Tibial nerve (tissue), 4 donors: ENCODE measurements around the gene AK6. TPM values are rescaled to one million over a fixed set of nuclear protein-coding genes. Genes with fewer than 3 reads are reported as not detected.
"Not testable (repeated sequence)": the region's sequence is repeated elsewhere in the genome, so short reads cannot be mapped to it uniquely, and the experiment has no call there.

Source experiments
- DNase-seq, 2 donors: peaks; one replicate each; pipeline ENCODE4 v3.0.0-alpha.2; 2019; ENCODE audit warnings: low spot score in 2 of 2
- H3K27ac ChIP-seq, 4 donors: fragments of 200-600 bp; sonication (generic) in 3 of 4; one replicate each; pipeline ENCODE4 v1.5.1; 2017 to 2019; ENCODE audit warnings: mild to moderate bottlenecking in 1 of 4
- H3K27me3 ChIP-seq, 2 donors: fragments of 200-600 bp; sonication (generic) in 1 of 2; one replicate each; pipeline versions ENCODE4 v1.5.1 to v1.6.0; 2017 to 2019
- H3K36me3 ChIP-seq, 3 donors: fragments of 200-600 bp; sonication (generic); one replicate each; pipeline ENCODE4 v1.5.1; 2018 to 2019
- H3K4me1 ChIP-seq, 4 donors: fragments of 200-600 bp; sonication (generic) in 3 of 4; one replicate each; pipeline ENCODE4 v1.5.1; 2017 to 2019
- H3K4me3 ChIP-seq, 4 donors: fragments of 200-600 bp; sonication (generic) in 3 of 4; one replicate each; pipeline ENCODE4 v1.5.1; 2017 to 2019; ENCODE audit warnings: mild to moderate bottlenecking in 1 of 4, moderate library complexity in 1 of 4
- H3K9me3 ChIP-seq, 4 donors: fragments of 200-600 bp; sonication (generic) in 3 of 4; one replicate each; pipeline ENCODE4 v1.5.1; 2017 to 2019
- CTCF ChIP-seq, 5 experiments: fragments of 200-600 bp in 3 of 5; fragments of 450-650 bp in 2 of 5; sonication (generic) in 3 of 5; IDR thresholded peaks; one replicate each; pipeline ENCODE4 v1.5.1; 2016 to 2019; ENCODE audit warnings: antibody characterized with exemption in 5 of 5, mild to moderate bottlenecking in 3 of 5, moderate library complexity in 2 of 5
- EP300 ChIP-seq, 2 donors: sonication (generic); formaldehyde crosslinking; IDR thresholded peaks; one replicate each; pipeline ENCODE4 v1.6.1; 2017; ENCODE audit warnings: antibody characterized with exemption in 2 of 2, mild to moderate bottlenecking in 1 of 2
- POLR2A ChIP-seq, 2 donors: fragments of 450-650 bp; IDR thresholded peaks; one replicate each; pipeline ENCODE4 v1.6.1; 2017; ENCODE audit warnings: antibody characterized with exemption in 2 of 2, mild to moderate bottlenecking in 2 of 2, moderate library complexity in 2 of 2
- WGBS, 2 donors: methylation state at CpG; one replicate each; pipeline ENCODE4 v1.1.5; 2018; 5-methylcytosine and 5-hydroxymethylcytosine counted together
- total RNA-seq, 4 donors: library from RNA; depleted of rRNA; stranded (reverse); fragments of >200 nt; gene quantifications; one replicate each; pipeline ENCODE4 v1.1.0, GENCODE V29; 2016

Gene AK6
- total RNA-seq, 4 donors from 2014 or later = 8.4 to 40.8 (median 15.3) TPM

GRCh38 chr5:69335341-69335935 lies 33.9 kb downstream of the AK6 start:
- H3K36me3 ChIP-seq = no peaks in the 10 kb centered on the region
- no peak overlapping the region for H3K27ac ChIP-seq
- H3K4me3 ChIP-seq = no peak overlapping the region
- no peaks in the 10 kb centered on the region for H3K27me3 ChIP-seq
- no peaks in the 10 kb centered on the region for H3K9me3 ChIP-seq
- no peak for DNase-seq
- WGBS, 2 donors = 88 to 95% methylated on average over 7 of the region's 7 CpGs
- peaks cover 0 to 27% (median 0%) of the 10 kb centered on the region in 4 donors for H3K4me1 ChIP-seq
- no peak for TF ChIP-seq EP300 (IDR thresholded peaks at IDR 0.05)
- no peak for TF ChIP-seq CTCF (IDR thresholded peaks at IDR 0.05)
- no peak for TF ChIP-seq POLR2A (IDR thresholded peaks at IDR 0.05)

GRCh38 chr5:69334793-69335268 lies 34.5 kb downstream of the AK6 start:
- H3K27ac ChIP-seq = no peak overlapping the region
- H3K9me3 ChIP-seq = no peaks in the 10 kb centered on the region
- 12 to 13% methylated on average over 18 of the region's 18 CpGs for WGBS, 2 donors
- H3K27me3 ChIP-seq = no peaks in the 10 kb centered on the region
- DNase-seq = peak; percentile 78 to 83
- H3K4me3 ChIP-seq = peak overlapping the region in 1 of 4 donors; percentile 34
- H3K36me3 ChIP-seq = no peaks in the 10 kb centered on the region
- TF ChIP-seq CTCF (IDR thresholded peaks at IDR 0.05) (peak; percentile 68 to 82 (median 78)), POLR2A (IDR thresholded peaks at IDR 0.05) (no peak), EP300 (IDR thresholded peaks at IDR 0.05) (peak in 1 of 2 donors; percentile 22)
- H3K4me1 ChIP-seq = peaks cover 0 to 27% (median 0%) of the 10 kb centered on the region in 4 donors

DNA sequence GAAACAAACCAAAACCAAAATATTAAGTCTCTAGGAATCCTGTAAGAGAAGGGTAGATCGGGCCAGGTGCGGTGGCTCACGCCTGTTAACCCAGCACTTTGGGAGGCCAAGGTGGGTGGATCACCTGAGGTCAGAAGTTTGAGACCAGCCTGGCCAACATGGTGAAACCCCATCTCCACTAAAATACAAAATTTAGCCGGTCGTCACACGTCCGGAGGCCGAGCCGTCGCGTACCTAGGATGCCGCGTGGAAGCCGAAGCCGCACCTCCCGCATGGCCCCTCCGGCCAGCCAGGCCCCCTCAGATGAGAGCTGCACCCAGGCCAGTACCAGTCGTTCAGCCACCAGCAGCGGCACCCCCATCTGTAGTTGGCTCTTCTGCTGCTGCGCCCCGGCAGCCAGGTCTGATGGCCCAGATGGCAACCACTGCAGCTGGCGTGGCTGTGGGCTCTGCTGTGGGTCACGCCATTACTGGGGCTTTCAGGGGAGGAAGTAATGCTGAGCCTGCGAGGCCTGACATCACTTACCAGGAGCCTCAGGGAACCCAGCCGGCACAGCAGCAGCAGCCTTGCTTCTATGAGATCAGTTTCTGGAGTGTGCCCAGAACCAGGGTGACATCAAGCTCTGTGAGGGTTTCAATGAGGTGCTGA lies 35.5 kb downstream of the AK6 start:
- H3K9me3 ChIP-seq, H3K36me3 ChIP-seq, DNase-seq, H3K27me3 ChIP-seq, H3K27ac ChIP-seq, H3K4me3 ChIP-seq: not testable (repeated sequence)
- WGBS, 2 donors = 90 to 96% methylated on average over 25 of the region's 25 CpGs
- peaks cover 0 to 27% (median 0%) of the 10 kb centered on the region in 4 donors for H3K4me1 ChIP-seq

DNA sequence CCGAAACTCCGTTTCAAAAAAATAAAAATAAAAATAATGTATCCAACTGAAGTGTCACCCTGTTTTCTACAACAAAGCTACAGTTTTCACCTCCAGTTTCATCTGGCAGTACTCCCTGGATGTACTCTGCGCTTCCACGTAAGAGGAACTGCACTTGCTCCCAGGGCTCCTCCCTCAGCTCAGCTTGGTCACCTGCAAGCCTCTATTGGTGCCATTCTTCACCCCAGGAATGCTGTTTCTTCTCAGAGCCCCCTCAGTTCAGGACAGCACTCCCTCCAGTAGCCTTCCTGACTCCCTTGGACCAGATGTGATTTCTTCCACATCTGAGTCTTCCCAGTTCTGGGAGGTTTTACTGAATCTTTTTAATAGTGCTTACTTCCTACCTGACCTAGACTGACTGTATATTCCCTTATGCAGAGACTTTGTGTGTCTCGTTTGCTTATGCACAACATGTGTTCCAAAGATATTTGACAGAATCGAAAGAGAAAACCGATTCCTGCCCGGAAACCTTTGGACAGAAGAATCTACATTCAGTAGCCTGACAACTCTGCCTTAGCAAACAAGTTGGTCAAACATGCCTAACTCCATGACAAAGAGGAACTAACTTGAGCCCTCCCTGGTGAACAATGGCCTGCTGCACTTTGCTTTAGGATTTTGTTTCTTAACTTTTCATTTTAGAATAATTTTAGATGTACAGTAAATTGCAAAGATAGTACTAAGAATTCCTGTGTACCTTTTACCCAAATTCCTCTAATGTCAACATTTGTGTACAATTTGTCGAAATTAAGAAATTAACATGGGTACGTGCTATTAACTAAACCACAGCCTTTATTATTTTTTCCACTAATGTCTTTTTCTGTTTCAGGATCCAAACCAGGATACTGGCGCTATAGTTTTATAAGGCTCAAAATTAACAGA lies 37.5 kb downstream of the AK6 start:
- Histone ChIP-seq H3K4me3 (peak overlapping the region; percentile 36 to 69 (median 64)), H3K27me3 (no peaks in the 10 kb centered on the region), H3K36me3 (no peaks in the 10 kb centered on the region), H3K9me3 (no peaks in the 10 kb centered on the region), H3K4me1 (peaks cover 0 to 27% (median 0%) of the 10 kb centered on the region in 4 donors), H3K27ac (peak overlapping the region; percentile 3 to 79 (median 62))
- 64 to 77% methylated on average over 11 of the region's 11 CpGs for WGBS, 2 donors
- DNase-seq = no peak
- TF ChIP-seq EP300 (IDR thresholded peaks at IDR 0.05) (no peak), POLR2A (IDR thresholded peaks at IDR 0.05) (no peak), CTCF (IDR thresholded peaks at IDR 0.05) (no peak)

- TF ChIP-seq POLR2A (IDR thresholded peaks at IDR 0.05) = no peak
- no peak for TF ChIP-seq EP300 (IDR thresholded peaks at IDR 0.05)
- TF ChIP-seq CTCF (IDR thresholded peaks at IDR 0.05) = no peak
- H3K9me3 ChIP-seq = no peaks in the 10 kb centered on the region
- no peaks in the 10 kb centered on the region for H3K36me3 ChIP-seq
- peaks cover 0 to 25% (median 0%) of the 10 kb centered on the region in 4 donors for H3K4me1 ChIP-seq
- WGBS, 2 donors = 88 to 89% methylated on average over 9 of the region's 9 CpGs
- no peak for DNase-seq
- H3K4me3 ChIP-seq = no peak overlapping the region
- H3K27me3 ChIP-seq = no peaks in the 10 kb centered on the region
- H3K27ac ChIP-seq = no peak overlapping the region
Observed at GRCh38 chr5:69329905-69330489, 39.3 kb downstream of the AK6 start.
